Left forelimb (tissue), 1 donor: ENCODE results near the gene FNBP1L.

Experiments
- DNase-seq: peaks from one replicate; pipeline ENCODE4 v3.0.0-alpha.2; 2018; ENCODE audit warnings: low spot score

FNBP1L gene

GRCh38 chr1:93489756-93490155 is 41.8 kb downstream of the FNBP1L start:
- DNase-seq: no peak

DNA sequence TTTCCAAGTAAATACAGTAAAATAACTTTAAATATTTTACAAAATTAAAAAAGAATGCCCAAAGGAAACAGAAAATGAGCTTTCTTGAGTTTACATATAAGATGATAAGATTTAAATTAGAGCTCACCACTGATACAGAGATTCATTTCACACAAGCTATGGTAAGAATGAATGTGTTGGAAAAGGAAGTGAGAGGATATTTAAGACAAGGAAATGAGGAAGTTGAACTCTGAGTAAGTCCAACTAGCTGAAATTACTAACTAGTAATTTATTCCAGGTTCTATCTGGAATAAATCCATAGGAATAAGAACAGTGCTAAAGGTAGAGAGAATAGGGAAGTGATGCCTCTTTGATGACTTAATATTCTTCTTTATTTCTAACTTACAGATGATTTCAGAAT is 42.4 kb downstream of the FNBP1L start:
- no peak for DNase-seq

DNA sequence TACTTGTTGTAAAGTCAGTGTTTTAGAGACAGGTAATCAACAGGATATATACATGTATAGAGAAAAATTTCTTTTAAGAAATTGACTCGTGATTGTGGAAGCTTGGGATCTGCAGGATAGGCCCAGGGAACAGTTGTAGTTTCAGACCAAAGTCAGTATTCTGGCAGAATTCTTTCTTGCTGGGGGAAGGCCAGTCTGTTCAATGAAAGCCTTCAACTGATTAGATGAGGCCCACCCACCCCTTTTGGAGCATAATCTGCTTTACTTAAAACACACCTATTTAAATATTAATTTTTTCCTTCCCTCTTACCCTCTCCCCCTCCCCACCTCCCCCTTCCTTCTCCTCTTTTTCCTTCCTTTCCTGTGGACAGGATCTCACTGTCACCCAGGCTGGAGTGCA is 48.0 kb downstream of the FNBP1L start:
- DNase-seq: no peak

GRCh38 chr1:93496520-93496919 is 48.6 kb downstream of the FNBP1L start:
- DNase-seq: no peak

GRCh38 chr1:93499075-93499474 is 51.2 kb downstream of the FNBP1L start:
- DNase-seq: no peak

GRCh38 chr1:93499533-93499932 is 51.6 kb downstream of the FNBP1L start:
- DNase-seq: no peak

DNA sequence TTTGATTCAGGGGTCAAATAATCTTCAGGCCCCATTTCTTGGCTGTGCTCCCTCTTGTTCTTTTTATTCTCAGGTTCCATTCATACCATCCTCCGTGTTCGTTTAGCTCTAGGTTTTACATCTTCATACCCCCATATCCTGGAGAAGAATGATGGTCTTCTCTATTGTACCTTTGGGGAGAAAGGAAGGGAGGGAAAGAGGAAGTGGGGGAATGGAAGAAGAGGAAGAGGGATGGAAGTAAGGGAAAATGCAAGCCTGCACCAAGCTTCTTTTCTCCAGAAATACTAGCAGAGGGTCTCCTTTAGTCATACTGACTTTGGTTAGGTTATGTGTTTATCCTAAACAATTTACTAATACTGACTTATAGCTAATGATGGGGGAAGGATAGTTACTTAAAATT is 52.4 kb downstream of the FNBP1L start:
- no peak for DNase-seq

DNA sequence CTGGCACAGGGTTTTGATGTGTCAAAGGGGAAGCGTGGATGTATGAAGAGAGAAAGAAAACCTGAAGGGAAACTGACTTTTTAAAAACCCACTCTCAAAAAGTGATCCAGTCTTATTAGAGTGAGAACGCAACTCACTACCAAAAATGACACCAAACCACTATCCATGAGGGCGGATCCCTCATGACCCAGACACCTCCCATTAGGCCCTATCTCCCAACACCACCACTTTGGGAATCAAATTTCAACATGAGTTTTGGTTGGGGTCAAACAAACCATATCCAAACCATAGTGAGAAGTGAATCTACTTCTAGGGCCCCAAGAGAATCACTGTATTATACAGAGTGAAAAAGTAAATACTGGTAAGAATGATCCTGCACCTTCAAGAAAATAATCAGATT is 53.5 kb downstream of the FNBP1L start:
- DNase-seq: no peak

DNA sequence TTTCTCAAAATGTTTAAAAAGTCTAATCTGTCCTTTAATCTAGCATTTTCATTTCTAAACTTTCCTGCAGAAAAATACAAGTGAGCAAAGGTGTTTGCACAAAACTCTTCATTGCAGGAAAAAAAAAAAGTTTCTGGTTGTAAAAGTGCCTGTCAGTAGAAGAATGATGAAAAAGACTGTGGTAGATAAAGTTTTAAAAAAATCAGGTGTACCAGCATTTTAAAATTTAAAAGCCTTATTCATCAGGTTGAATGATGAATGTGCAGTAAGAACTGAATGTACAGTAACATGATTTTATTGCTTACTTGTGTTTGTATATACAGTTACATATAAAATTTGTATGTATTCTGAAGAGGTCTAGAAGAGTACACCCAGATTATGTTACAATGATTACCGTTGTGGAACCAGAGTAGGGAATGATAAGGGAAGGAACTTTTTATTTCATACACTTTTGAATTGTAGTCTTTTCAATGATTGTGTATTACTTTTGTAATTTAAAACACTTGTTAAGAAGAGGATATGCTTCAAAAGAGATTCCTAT is 54.0 kb downstream of the FNBP1L start:
- DNase-seq: no peak

DNA sequence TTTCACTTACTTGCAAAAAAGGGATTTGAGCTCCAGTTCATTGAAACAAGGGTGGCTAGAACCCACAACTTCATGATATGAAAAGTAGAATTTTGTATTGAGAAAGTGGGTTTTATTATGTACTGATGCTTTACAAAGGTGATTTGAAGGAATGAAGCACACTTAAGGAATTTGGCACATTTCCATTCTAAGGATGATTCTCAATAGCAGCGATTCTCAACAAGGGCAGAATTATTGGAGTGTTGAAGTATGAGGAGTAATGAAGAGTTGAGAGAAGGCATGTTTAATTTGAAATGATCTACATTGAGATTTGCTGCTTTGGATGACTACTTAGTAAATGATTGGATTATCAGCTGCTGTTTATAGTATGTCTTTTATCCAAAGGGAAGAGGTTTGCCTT is 54.7 kb downstream of the FNBP1L start:
- no peak for DNase-seq

- DNase-seq: no peak
These were observed 55.2 kb downstream of the FNBP1L start for GRCh38 chr1:93503163-93503562.

DNA sequence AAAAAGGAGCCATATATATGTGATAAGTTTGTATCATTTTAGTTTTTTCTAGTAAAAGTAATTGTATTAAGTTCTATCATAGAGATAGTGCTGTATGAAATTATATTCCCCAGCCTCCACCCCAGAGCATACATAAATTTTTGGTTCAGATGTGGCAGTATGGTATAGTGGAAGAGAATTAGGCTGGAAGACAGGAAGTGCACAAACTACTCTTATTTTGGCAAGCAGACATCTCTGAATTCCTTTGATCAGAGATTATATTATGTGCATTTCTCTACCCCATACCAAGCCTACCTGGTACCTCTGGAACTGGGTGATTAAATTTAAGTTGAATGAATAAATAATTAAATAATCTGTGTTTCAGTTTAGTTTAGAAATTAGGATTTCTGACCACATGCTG is 55.9 kb downstream of the FNBP1L start:
- no peak for DNase-seq

DNA sequence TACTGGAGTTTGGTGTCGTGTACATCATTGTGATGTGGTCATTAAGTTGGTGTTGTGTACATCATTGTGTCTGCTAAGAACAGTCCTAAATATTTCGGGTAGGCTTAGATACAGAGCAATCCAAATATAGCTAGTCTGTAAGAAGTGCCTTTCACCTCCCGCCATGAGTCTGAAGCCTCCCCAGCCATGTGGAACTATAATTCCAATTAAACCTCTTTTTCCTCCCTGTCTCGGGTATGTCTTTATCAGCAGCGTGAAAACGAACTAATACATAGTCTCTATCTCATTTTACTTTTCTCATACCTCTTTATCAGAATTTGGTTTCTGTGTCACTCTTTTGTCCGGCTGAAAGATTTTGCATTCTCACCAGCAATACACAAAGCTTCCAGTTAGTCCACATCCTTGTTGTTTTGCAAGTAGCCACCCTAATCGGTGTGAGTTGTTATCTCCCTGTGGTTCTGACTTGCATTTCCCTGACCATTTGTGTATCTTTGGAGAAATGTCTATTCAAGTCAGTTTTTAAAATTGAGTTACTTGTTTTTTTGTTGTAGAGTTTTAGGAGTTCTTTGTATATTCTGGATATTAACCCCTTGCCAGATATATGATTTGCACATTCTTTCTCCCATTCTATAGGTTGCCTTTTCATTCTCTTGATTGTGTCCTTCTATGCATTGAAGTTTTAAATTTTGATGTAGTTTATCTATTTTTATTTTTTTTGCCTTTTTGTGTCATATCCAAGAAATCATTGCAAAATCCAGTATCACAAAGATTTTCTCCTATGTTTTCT is 56.5 kb downstream of the FNBP1L start:
- DNase-seq: no peak

DNA sequence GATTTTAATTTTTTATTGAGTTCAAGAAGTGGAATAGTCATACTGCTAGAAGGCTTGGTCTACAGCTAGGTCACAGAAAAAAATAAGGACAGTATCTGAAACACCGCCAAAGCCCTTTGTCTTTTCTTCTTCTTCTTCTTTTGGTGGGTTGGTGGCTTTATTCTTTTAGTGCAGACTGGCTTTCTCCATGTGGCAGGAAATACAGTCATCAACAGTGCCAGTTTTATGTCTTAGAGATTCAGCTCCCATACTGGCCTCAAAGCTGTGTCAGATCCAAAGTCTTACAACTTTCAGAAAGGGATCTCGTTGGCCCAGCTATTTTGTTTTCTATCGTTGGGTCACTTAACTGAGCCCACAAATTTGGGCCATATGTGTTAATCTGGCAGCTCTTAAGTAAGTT is 58.2 kb downstream of the FNBP1L start:
- no peak for DNase-seq

DNA sequence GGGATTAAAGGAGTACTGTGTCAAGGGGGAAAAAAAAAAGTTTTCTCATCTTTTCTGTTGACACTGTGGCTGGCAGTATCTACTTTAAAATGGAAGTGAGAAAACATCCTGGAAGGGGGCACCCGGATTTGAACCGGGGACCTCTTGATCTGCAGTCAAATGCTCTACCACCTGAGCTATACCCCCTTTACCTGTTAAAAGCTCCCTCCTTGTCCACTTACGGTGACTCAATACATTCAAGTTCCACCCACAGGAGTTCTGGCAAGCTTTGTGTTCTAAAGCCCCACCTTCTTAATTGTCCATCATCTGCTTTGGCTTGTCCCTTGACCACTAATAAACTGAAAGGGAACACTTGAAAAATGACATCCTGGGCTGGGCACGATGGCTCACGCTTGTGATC is 68.2 kb downstream of the FNBP1L start:
- DNase-seq: no peak

- DNase-seq: no peak
These were observed 70.6 kb downstream of the FNBP1L start for GRCh38 chr1:93518516-93518915.

GRCh38 chr1:93519199-93519829 is 71.4 kb downstream of the FNBP1L start:
- no peak for DNase-seq

DNA sequence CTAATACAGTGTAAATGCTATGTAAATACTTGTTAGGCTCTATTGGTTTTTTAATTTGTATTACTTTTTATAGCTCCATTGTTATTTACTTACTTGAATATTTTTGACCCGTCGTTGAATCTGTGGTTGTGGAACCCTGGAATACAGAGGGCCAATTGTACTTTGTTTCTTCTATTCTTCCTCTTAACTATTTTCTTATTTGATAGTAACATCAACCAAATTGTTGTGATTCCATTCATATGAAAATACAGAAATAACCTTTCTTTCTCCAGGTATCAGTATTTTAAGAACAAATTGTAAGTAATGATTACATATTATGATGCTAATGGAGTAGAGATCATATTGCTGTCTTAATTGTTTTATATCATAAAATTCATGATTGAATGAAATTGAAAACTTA is 73.7 kb downstream of the FNBP1L start:
- DNase-seq: no peak

GRCh38 chr1:93522721-93523120 is 74.8 kb downstream of the FNBP1L start:
- no peak for DNase-seq

DNA sequence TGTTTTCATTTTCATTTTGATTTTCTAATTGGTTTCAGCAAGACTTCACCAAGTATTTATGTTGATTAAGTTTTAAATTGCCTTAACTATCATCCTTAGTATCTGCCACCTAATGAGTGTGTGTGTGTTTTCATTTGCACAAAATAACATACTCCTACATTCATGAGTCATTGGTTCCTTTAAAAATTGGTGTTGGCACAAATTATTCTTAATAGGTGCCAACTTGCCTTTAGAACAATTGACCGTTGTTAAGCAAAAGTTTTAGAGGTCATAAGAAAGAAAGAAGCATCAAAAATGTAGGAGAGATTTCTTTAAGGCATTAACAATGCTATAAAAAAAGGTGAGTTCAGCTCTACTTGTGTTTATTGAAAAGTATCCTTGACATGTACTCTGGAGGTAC is 77.5 kb downstream of the FNBP1L start:
- no peak for DNase-seq

DNA sequence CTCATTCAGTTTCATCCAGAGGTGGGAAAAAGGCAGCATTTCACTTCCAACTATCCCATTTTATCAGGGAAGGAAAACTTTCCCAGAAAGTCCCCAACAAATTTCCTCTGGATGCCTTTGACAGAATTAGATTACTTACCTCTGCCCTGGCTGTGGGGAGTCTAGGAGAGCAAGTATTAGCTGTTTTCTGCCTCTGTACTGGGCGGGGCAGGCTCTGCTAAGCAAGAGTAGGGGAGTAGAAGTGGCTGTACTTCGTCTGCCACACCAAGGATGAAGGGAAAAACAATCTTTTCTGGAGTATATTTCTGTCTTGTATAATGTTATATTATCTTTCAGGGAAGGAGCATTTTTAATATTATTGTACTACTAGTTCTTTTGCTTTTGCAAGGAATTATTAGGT is 78.5 kb downstream of the FNBP1L start:
- DNase-seq: no peak

GRCh38 chr1:93528412-93528811 is 80.5 kb downstream of the FNBP1L start:
- no peak for DNase-seq

GRCh38 chr1:93531193-93531592 is 83.3 kb downstream of the FNBP1L start:
- no peak for DNase-seq
